HepG2 (cell line): ENCODE data around the gene GALNT10. TPM values are rescaled to one million over a fixed set of nuclear protein-coding genes. Genes with fewer than 3 reads are reported as not detected.

Source experiments
- ATAC-seq: fragments of 200-7000 bp; cut with Tn5 transposase; 3 replicates; pipeline ENCODE4 v1.9.1; 2020; ENCODE audit warnings: mild to moderate bottlenecking, moderate library complexity
- BruUV-seq: library from RNA; stranded (reverse); fragments of 400-500 nt; replicated peaks from 2 replicates; lab custom pipeline; 2021; lab: Mats Ljungman, UMichigan
- CTCF ChIA-PET: fragments of 300-600 bp; formaldehyde crosslinking; extraction: SDS; loops from one replicate; lab custom pipeline; 2021; ENCODE audit warnings: low total read pairs, inconsistent platforms, low intra/inter-chr PET ratio; lab: Yijun Ruan, JAX
- POLR2A ChIA-PET: fragments of 350-600 bp; sonication (Branson Sonifier 250); formaldehyde crosslinking; loops from one replicate; lab custom pipeline; 2020; ENCODE audit warnings: antibody characterized with exemption, inconsistent platforms; lab: Yijun Ruan, JAX
- DNase-seq: peaks from one replicate; pipeline ENCODE4 v3.0.0-alpha.2; 2015; ENCODE audit warnings: low spot score
- FAIRE-seq: peaks from 3 replicates; lab custom pipeline; 2011; peaks lifted over from hg19 to GRCh38; lab: Jason Lieb, UNC
- H2AFZ ChIP-seq: one replicate; pipeline ENCODE4 v1.6.1; 2011; ENCODE audit warnings: low read length, inconsistent platforms
- H3K27ac ChIP-seq: fragments of 300-600 bp; 3 replicates; pipeline ENCODE4 v1.8.0; 2011; ENCODE audit warnings: mixed run types, mild to moderate bottlenecking, mixed read lengths, low read length, inconsistent platforms; ENCODE audit not compliant: insufficient read depth; ENCODE audit errors: extremely low read length
- H3K27me3 ChIP-seq, 2 experiments: fragments of 200-600 bp in 1 of 2; 2 replicates in 1 of 2; 3 replicates in 1 of 2; pipeline versions ENCODE4 v1.6.0 to v1.8.0; 2011; ENCODE audit warnings: low read length in 2 of 2, mild to moderate bottlenecking in 2 of 2, moderate library complexity in 2 of 2, inconsistent platforms in 1 of 2; ENCODE audit not compliant: insufficient read depth in 2 of 2, control insufficient read depth in 1 of 2
- H3K36me3 ChIP-seq, 2 experiments: fragments of 200-600 bp in 1 of 2; replicated peaks in 1 of 2; 2 replicates in 1 of 2; 3 replicates in 1 of 2; pipeline versions ENCODE4 v1.5.1 to v1.8.0; 2011; ENCODE audit warnings: low read length in 2 of 2, inconsistent platforms in 1 of 2; ENCODE audit not compliant: insufficient read depth in 2 of 2, control insufficient read depth in 1 of 2
- H3K4me1 ChIP-seq: 2 replicates; pipeline ENCODE4 v1.5.1; 2012; ENCODE audit warnings: low read length, inconsistent platforms; ENCODE audit not compliant: insufficient read depth
- H3K4me2 ChIP-seq: 2 replicates; pipeline ENCODE4 v1.6.0; 2011; ENCODE audit warnings: low read depth, low read length, inconsistent platforms
- H3K4me3 ChIP-seq, 3 experiments: fragments of 200-600 bp in 1 of 3; sonication (generic), shearing (Covaris generic) in 1 of 3; replicated peaks in 1 of 3; 2 replicates each; pipeline ENCODE4 v1.5.1; 2011 to 2016; ENCODE audit warnings: low read length in 3 of 3, inconsistent platforms in 2 of 3, low read depth in 2 of 3, mild to moderate bottlenecking in 2 of 3, control low read depth in 1 of 3, mixed read lengths in 1 of 3; ENCODE audit not compliant: insufficient read depth in 1 of 3
- H3K79me2 ChIP-seq: one replicate; pipeline ENCODE4 v1.6.1; 2011; ENCODE audit warnings: low read length, inconsistent platforms; ENCODE audit not compliant: insufficient read depth
- H3K9ac ChIP-seq: 2 replicates; pipeline ENCODE4 v1.6.0; 2011; ENCODE audit warnings: mild to moderate bottlenecking, low read depth, low read length, inconsistent platforms; ENCODE audit not compliant: insufficient read depth
- H3K9me3 ChIP-seq: 2 replicates; pipeline ENCODE4 v1.5.1; 2012; ENCODE audit warnings: mild to moderate bottlenecking, low read length
- H4K20me1 ChIP-seq: 2 replicates; pipeline ENCODE4 v1.6.0; 2011; ENCODE audit warnings: inconsistent platforms, mild to moderate bottlenecking, low read length, moderate library complexity; ENCODE audit not compliant: insufficient read depth
- AGO1 ChIP-seq: fragments of 200-400 bp; formaldehyde crosslinking; IDR thresholded peaks from 2 replicates; pipeline ENCODE4 v1.6.1; 2017; ENCODE audit warnings: mild to moderate bottlenecking, low read depth, low read length, moderate library complexity; ENCODE audit not compliant: poor library complexity, severe bottlenecking
- AGO2 ChIP-seq: fragments of 200-400 bp; formaldehyde crosslinking; optimal IDR thresholded peaks from 2 replicates; pipeline ENCODE3; 2017; ENCODE audit warnings: mild to moderate bottlenecking, low read depth, low read length, moderate library complexity
- ARNT ChIP-seq: fragments of 450-650 bp; IDR thresholded peaks from 2 replicates; pipeline ENCODE4 v1.6.1; 2017
- BRCA1 ChIP-seq: sonication (generic); formaldehyde crosslinking; IDR thresholded peaks from 2 replicates; pipeline ENCODE4 v1.4.0; 2020; ENCODE audit warnings: missing genetic modification reagents
- CENPX ChIP-seq: sonication (generic); formaldehyde crosslinking; IDR thresholded peaks from 2 replicates; pipeline ENCODE4 v1.9.0; 2021; ENCODE audit warnings: mild to moderate bottlenecking, missing genetic modification reagents, moderate library complexity
- HCFC1 ChIP-seq: fragments of 150-350 bp; IDR thresholded peaks from 2 replicates; pipeline ENCODE4 v1.6.1; 2014; ENCODE audit warnings: low read depth, low read length
- HES4 ChIP-seq: sonication (generic); formaldehyde crosslinking; IDR thresholded peaks from 2 replicates; pipeline ENCODE4 v1.9.0; 2021; ENCODE audit warnings: mild to moderate bottlenecking, missing genetic modification reagents, borderline replicate concordance
- NAIF1 ChIP-seq: sonication (generic); formaldehyde crosslinking; IDR thresholded peaks from 2 replicates; pipeline ENCODE4 v1.5.0; 2020; ENCODE audit warnings: mild to moderate bottlenecking, missing genetic modification reagents, borderline replicate concordance
- NBN ChIP-seq: fragments of 450-650 bp; conservative IDR thresholded peaks from 2 replicates; pipeline ENCODE4 v1.6.1; 2017
- NFYC ChIP-seq: IDR thresholded peaks from 2 replicates; pipeline ENCODE4 v1.6.1; 2016; ENCODE audit warnings: missing genetic modification reagents, missing compliant biosample characterization
- RCOR2 ChIP-seq: IDR thresholded peaks from 2 replicates; pipeline ENCODE4 v1.6.1; 2016; ENCODE audit warnings: missing biosample characterization, missing genetic modification reagents
- RELA ChIP-seq: sonication (generic); formaldehyde crosslinking; IDR thresholded peaks from 2 replicates; pipeline ENCODE4 v1.4.0; 2020; ENCODE audit warnings: missing genetic modification reagents
- SRY ChIP-seq: sonication (generic); formaldehyde crosslinking; IDR thresholded peaks from 2 replicates; pipeline ENCODE4 v1.8.0; 2022; ENCODE audit warnings: mild to moderate bottlenecking, missing genetic modification reagents
- TOPORS ChIP-seq: sonication (generic); formaldehyde crosslinking; IDR thresholded peaks from 2 replicates; pipeline ENCODE4 v1.8.0; 2023; ENCODE audit warnings: mild to moderate bottlenecking, missing genetic modification reagents
- ZBTB7A ChIP-seq: sonication (generic); formaldehyde crosslinking; IDR thresholded peaks from 2 replicates; pipeline ENCODE4 v1.8.0; 2022; ENCODE audit warnings: mild to moderate bottlenecking, missing genetic modification reagents
- ZNF34 ChIP-seq: sonication (generic); formaldehyde crosslinking; IDR thresholded peaks from 2 replicates; pipeline ENCODE4 v1.4.0; 2020; ENCODE audit warnings: mild to moderate bottlenecking, missing genetic modification reagents, borderline replicate concordance
- ZNF501 ChIP-seq: sonication (generic); formaldehyde crosslinking; IDR thresholded peaks from 2 replicates; pipeline ENCODE4 v1.5.1; 2020; ENCODE audit warnings: mild to moderate bottlenecking, moderate library complexity, missing genetic modification reagents
- ZNF670 ChIP-seq: sonication (generic); formaldehyde crosslinking; IDR thresholded peaks from 2 replicates; pipeline ENCODE4 v1.8.0; 2022; ENCODE audit warnings: mild to moderate bottlenecking, missing genetic modification reagents, borderline replicate concordance
- ZNF772 ChIP-seq: sonication (generic); formaldehyde crosslinking; IDR thresholded peaks from 2 replicates; pipeline ENCODE4 v1.5.0; 2020; ENCODE audit warnings: mild to moderate bottlenecking, missing genetic modification reagents
- WGBS: methylation state at CpG from one replicate; pipeline ENCODE4 v1.1.6; 2017; ENCODE audit warnings: low lambda C conversion rate; 5-methylcytosine and 5-hydroxymethylcytosine counted together
- in situ Hi-C: cut with HindIII; loops from 2 replicates; pipeline ENCODE4 v1.10.0; 2017; ENCODE audit warnings: low pct_unique_long_range_greater_than_20kb; ENCODE audit not compliant: extremely low pct_ligation_motif_present
- intact Hi-C: fragments of 100-400 bp; cut with micrococcal nuclease; formaldehyde crosslinking; loops from one replicate; pipeline ENCODE4 v1.10.0; 2022; ENCODE audit not compliant: unreplicated experiment
- polyA plus RNA-seq, 8 experiments: library from polyadenylated mRNA; depleted of rRNA in 3 of 8; stranded (reverse) in 7 of 8; unstranded in 1 of 8; fragments of >200 nt; fragmentation: Illumina TruSeq in 4 of 8; extraction: Trizol in 4 of 8; gene quantifications; 2 replicates each; pipeline versions ENCODE4 v1.2.1 to v1.2.3, GENCODE V29; 2011 to 2016; ENCODE audit warnings: low read depth in 4 of 8, missing spikeins in 1 of 8, mixed read lengths in 1 of 8; ENCODE audit not compliant: insufficient read depth in 1 of 8
- total RNA-seq, 5 experiments: library from RNA; depleted of rRNA; stranded (reverse); fragments of >200 nt; fragmentation: Illumina TruSeq; extraction: Trizol; gene quantifications; 2 replicates each; pipeline ENCODE4 v1.2.3, GENCODE V29; 2016; ENCODE audit warnings: low read depth in 1 of 5
- TF ChIP-seq, protein P1 (sequence below): IDR thresholded peaks from 2 replicates; pipeline ENCODE4 v1.6.1; 2016; ENCODE audit warnings: mild to moderate bottlenecking, missing biosample characterization, missing genetic modification reagents
- TF ChIP-seq, protein P2 (sequence below): sonication (generic); formaldehyde crosslinking; IDR thresholded peaks from 2 replicates; pipeline ENCODE4 v1.5.0; 2020; ENCODE audit warnings: missing genetic modification reagents

The GALNT10 gene
- total and polyA plus RNA-seq, 2 of the 13 experiments (the other 11 are each of a cell fraction or from before 2014, with no cell fraction given): 8.1 to 11.2 TPM

DNA sequence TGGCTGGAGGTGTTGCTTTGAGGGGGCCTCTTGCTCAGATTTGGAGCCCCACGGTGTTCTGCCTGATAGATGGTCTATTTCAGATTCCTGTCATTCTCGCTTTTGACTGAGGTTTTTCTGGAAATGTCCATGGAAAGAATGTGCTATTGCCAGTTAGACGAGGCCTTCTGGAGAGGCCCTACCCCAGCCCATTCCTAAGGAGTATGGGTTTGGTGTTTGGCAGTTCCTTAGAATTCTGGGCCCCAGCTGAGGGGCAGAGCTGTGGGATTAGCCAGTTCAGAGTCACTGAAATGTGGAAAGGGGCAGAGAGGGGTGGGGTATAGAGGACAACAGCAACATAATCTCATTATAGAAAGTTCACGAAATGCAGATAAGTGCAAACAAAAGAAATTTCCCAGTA is 50.5 kb downstream of the GALNT10 start (continued):
- TF ChIP-seq HCFC1 (no peak), SRY (CRISPR knock-in tag) (no peak), ZNF772 (CRISPR knock-in tag) (no peak)

DNA sequence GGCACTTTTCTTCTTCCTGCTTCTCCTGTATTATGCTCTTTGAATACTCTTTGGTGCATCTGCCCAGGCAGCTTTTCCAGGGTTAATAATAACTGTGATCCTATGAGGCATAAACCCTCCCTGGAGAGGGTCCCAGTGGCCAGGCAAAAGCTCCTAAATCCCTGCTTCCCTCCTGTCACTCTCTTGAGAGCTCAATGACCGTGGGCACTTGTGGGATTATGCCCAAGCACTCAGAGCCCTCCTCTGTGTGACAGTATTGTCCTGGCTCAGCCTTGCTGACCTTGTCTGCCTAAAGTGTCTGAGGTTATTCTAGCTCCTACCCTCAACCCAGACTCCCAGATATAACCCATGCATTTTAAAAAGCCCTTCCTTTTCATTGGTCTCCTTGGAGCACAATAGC is 51.9 kb downstream of the GALNT10 start:
- H3K9ac ChIP-seq: no peak overlapping the region
- H3K27me3 ChIP-seq: no peaks in the 10 kb centered on the region
- no peaks in the 10 kb centered on the region for H3K4me1 ChIP-seq
- H3K9me3 ChIP-seq: no peaks in the 10 kb centered on the region
- H3K4me3 ChIP-seq: no peak overlapping the region
- no peak for DNase-seq
- intact Hi-C loops: no loop called here
- no peak overlapping the region for H3K27ac ChIP-seq
- no peak overlapping the region for H3K4me2 ChIP-seq
- H4K20me1 ChIP-seq: no peaks in the 10 kb centered on the region
- ChIA-PET CTCF (no interaction called here), POLR2A (no interaction called here)
- no peak for ATAC-seq
- 71% methylated on average over 1 of the region's 1 CpG for WGBS
- TF ChIP-seq CENPX (CRISPR knock-in tag) (no peak), BRCA1 (no peak), TOPORS (CRISPR knock-in tag) (no peak)
- TF ChIP-seq, protein P1, sequence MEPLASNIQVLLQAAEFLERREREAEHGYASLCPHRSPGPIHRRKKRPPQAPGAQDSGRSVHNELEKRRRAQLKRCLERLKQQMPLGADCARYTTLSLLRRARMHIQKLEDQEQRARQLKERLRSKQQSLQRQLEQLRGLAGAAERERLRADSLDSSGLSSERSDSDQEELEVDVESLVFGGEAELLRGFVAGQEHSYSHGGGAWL: no peak
- BruUV-seq: no TSS peak
- in situ Hi-C loops: no loop called here
- no peak overlapping the region for H2AFZ ChIP-seq
- no peaks in the 10 kb centered on the region for H3K79me2 ChIP-seq
- H3K36me3 ChIP-seq: no peaks in the 10 kb centered on the region
- no peak for FAIRE-seq

DNA sequence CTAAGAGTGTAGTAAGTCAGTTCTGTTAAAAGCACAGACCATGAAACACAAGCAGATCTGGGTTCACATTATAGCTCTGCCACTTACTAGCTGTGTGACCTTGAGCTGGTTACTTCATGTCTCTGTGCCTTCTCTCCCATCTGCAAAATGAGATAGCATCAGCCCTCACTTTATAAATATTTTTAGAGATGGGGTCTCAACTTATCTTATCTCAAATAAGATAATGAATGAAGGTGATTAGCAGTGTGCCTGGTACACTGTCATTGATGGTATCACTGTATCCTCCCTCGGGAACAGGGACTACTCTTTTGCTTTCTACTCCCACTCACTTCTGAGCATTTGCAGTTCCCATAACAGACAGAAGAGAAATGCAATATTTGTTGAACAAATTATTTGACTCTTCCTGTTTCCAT is 52.4 kb downstream of the GALNT10 start:
- H3K9me3 ChIP-seq: no peaks in the 10 kb centered on the region
- no TSS peak for BruUV-seq
- no peak overlapping the region for H2AFZ ChIP-seq
- FAIRE-seq (no peak), ATAC-seq (no peak), DNase-seq (no peak)
- H3K9ac ChIP-seq: no peak overlapping the region
- H3K4me3 ChIP-seq: no peak overlapping the region
- no peaks in the 10 kb centered on the region for H3K4me1 ChIP-seq
- H3K4me2 ChIP-seq: no peak overlapping the region
- H3K27me3 ChIP-seq: no peaks in the 10 kb centered on the region
- ChIA-PET CTCF (no interaction called here), POLR2A (no interaction called here)
- no peak overlapping the region for H3K27ac ChIP-seq
- no peaks in the 10 kb centered on the region for H3K79me2 ChIP-seq
- 39% methylated on average over 1 of the region's 1 CpG for WGBS
- H3K36me3 ChIP-seq: no peaks in the 10 kb centered on the region
- intact Hi-C loops (no loop called here), in situ Hi-C loops (no loop called here)
- H4K20me1 ChIP-seq: no peaks in the 10 kb centered on the region
- TF ChIP-seq ARNT: no peak
- TF ChIP-seq RELA (CRISPR knock-in tag): no peak
- no peak for TF ChIP-seq AGO2
- no peak for TF ChIP-seq ZNF501 (CRISPR knock-in tag)
- no peak for TF ChIP-seq NBN
- TF ChIP-seq ZBTB7A (CRISPR knock-in tag): no peak
- TF ChIP-seq RCOR2: no peak
- no peak for TF ChIP-seq NAIF1
- TF ChIP-seq HES4 (CRISPR knock-in tag): no peak
- TF ChIP-seq AGO1: no peak
- TF ChIP-seq ZNF670: no peak
- TF ChIP-seq, protein P2, sequence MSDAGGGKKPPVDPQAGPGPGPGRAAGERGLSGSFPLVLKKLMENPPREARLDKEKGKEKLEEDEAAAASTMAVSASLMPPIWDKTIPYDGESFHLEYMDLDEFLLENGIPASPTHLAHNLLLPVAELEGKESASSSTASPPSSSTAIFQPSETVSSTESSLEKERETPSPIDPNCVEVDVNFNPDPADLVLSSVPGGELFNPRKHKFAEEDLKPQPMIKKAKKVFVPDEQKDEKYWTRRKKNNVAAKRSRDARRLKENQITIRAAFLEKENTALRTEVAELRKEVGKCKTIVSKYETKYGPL (CRISPR knock-in tag): no peak
- no peak for TF ChIP-seq NFYC
- no peak for TF ChIP-seq ZNF34 (CRISPR knock-in tag)
